Fibroblast of lung (primary cell): Measurements from ENCODE around the gene IMPDH1. TPM values are rescaled to one million over a fixed set of nuclear protein-coding genes. Genes with fewer than 3 reads are reported as not detected.

Experiments
- DNase-seq, 2 donors: peaks; one replicate each; pipeline versions ENCODE4 v3.0.0 to v3.0.0-alpha.2; 2010; ENCODE audit warnings: low read depth in 2 of 2
- H2AFZ ChIP-seq: 2 replicates; pipeline ENCODE4 v1.5.1; 2012; ENCODE audit warnings: low read length, control low read depth, inconsistent platforms
- H3K27ac ChIP-seq: 2 replicates; pipeline ENCODE4 v1.5.1; 2011; ENCODE audit warnings: low read length, control low read depth; ENCODE audit not compliant: insufficient read depth
- H3K27me3 ChIP-seq: 2 replicates; pipeline ENCODE4 v1.5.1; 2011; ENCODE audit warnings: mild to moderate bottlenecking, low read length; ENCODE audit not compliant: control insufficient read depth, insufficient read depth
- H3K36me3 ChIP-seq: 2 replicates; pipeline ENCODE4 v1.5.1; 2011; ENCODE audit warnings: low read length; ENCODE audit not compliant: control insufficient read depth, insufficient read depth
- H3K4me1 ChIP-seq: 2 replicates; pipeline ENCODE4 v1.5.1; 2011; ENCODE audit warnings: low read length; ENCODE audit not compliant: control insufficient read depth, insufficient read depth; ENCODE audit errors: extremely low read depth
- H3K4me2 ChIP-seq: 2 replicates; pipeline ENCODE4 v1.5.1; 2011; ENCODE audit warnings: low read length, control low read depth; ENCODE audit not compliant: insufficient read depth; ENCODE audit errors: extremely low read depth
- H3K4me3 ChIP-seq, 4 experiments: fragments of 200-600 bp in 1 of 4; sonication (generic) in 1 of 4; replicated peaks in 1 of 4; 2 replicates each; pipeline ENCODE4 v1.5.1; 2011 to 2016; ENCODE audit warnings: low read length in 4 of 4, low read depth in 3 of 4, mild to moderate bottlenecking in 3 of 4, control low read depth in 2 of 4, inconsistent platforms in 1 of 4, mixed read lengths in 1 of 4; ENCODE audit not compliant: insufficient read depth in 1 of 4; ENCODE audit errors: control extremely low read depth in 1 of 4
- H3K79me2 ChIP-seq: 2 replicates; pipeline ENCODE4 v1.5.1; 2012; ENCODE audit warnings: mild to moderate bottlenecking, low read length, inconsistent platforms; ENCODE audit not compliant: control insufficient read depth, insufficient read depth
- H3K9ac ChIP-seq: 2 replicates; pipeline ENCODE4 v1.5.1; 2011; ENCODE audit warnings: mild to moderate bottlenecking, low read length, control low read depth; ENCODE audit not compliant: insufficient read depth
- H3K9me3 ChIP-seq: 2 replicates; pipeline ENCODE4 v1.5.1; 2012; ENCODE audit warnings: low read depth, low read length; ENCODE audit not compliant: control insufficient read depth, insufficient read depth
- H4K20me1 ChIP-seq: 2 replicates; pipeline ENCODE4 v1.5.1; 2011; ENCODE audit warnings: low read length; ENCODE audit not compliant: control insufficient read depth, insufficient read depth; ENCODE audit errors: extremely low read depth
- EZH2 ChIP-seq: IDR thresholded peaks from 2 replicates; pipeline ENCODE4 v1.5.1; 2012; ENCODE audit warnings: low read length, control low read depth, mild to moderate bottlenecking; ENCODE audit errors: missing control alignments
- polyA plus RNA-seq, 2 donors: library from polyadenylated mRNA; depleted of rRNA in 1 of 2; stranded (reverse) in 1 of 2; unstranded in 1 of 2; fragments of >200 nt; gene quantifications; 2 replicates each; pipeline ENCODE4 v1.2.1, GENCODE V29; 2011 to 2012; ENCODE audit warnings: missing spikeins in 1 of 2
- total RNA-seq: library from RNA; depleted of rRNA; stranded (reverse); fragments of >200 nt; gene quantifications from 2 replicates; pipeline ENCODE4 v1.2.1, GENCODE V29; 2014
- TF ChIP-seq, protein P1 (sequence below), 2 donors: IDR thresholded peaks in 1 of 2; conservative IDR thresholded peaks in 1 of 2; 1 replicate in 1 of 2; 2 replicates in 1 of 2; pipeline ENCODE4 v1.5.1; 2011 to 2012; ENCODE audit warnings: low read length in 2 of 2, control low read depth in 1 of 2, inconsistent platforms in 1 of 2, low read depth in 1 of 2, mild to moderate bottlenecking in 1 of 2

IMPDH1 gene
- total and polyA plus RNA-seq, 2 donors (not counting 1 experiment from before 2014, with no cell fraction given) = 30.2 to 56.5 TPM

DNA sequence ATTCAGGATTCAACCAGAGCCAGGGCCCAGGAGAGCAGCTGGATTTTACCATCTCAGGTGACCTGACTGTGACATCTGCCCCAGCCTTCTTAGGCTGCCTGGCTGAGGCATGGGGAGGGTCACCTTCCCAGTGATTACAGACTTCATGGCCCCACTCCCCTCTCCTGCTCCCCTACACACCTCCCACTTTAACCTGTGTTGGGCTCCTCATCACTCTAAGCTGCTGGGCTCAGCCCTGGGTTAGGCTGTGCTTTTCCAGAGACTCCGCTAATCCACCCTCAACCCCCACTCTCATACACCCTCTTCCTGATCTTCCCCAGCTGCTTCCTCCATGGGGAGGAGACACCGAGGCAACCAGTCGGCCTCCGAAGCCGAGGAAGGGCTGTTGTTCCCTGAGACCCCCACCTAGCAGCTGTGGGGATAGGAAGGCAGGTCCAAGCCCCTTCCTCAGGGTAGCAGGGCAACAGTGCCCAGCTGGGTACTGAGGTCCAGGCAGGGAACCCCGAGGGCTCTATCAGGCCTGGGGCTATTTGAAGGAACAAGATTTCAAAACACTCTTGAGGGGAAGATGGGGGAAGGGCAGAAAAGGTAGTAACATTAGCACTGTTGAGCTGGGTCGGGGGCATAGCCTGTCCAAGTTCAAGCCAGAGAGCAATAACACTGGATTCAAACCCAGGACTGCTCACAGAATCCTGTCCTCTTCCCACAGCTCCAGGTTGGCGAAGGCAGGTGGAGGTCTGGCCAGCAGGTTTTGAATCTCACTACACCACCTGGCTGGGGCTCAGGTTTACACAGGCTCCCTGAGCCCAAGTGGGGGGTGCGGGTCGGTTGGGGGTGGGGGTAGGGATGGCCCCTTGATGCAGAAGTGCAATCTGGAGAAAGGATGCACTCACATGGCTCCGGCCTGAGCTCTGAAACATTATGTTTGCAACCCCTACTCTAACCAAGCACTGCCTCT is 1.8 kb downstream of the IMPDH1 start:
- peaks cover 7% of the 10 kb centered on the region for H3K4me1 ChIP-seq
- TF ChIP-seq, protein P1, sequence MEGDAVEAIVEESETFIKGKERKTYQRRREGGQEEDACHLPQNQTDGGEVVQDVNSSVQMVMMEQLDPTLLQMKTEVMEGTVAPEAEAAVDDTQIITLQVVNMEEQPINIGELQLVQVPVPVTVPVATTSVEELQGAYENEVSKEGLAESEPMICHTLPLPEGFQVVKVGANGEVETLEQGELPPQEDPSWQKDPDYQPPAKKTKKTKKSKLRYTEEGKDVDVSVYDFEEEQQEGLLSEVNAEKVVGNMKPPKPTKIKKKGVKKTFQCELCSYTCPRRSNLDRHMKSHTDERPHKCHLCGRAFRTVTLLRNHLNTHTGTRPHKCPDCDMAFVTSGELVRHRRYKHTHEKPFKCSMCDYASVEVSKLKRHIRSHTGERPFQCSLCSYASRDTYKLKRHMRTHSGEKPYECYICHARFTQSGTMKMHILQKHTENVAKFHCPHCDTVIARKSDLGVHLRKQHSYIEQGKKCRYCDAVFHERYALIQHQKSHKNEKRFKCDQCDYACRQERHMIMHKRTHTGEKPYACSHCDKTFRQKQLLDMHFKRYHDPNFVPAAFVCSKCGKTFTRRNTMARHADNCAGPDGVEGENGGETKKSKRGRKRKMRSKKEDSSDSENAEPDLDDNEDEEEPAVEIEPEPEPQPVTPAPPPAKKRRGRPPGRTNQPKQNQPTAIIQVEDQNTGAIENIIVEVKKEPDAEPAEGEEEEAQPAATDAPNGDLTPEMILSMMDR (conservative IDR thresholded peaks at IDR 0.05 in 1 of 2, IDR thresholded peaks at IDR 0.05 in 1 of 2; ENCODE audit: low read depth in 1 of 2, low read length in 2 of 2) = no peak
- TF ChIP-seq EZH2 = no peak
- no peaks in the 10 kb centered on the region for H3K27me3 ChIP-seq
- peak overlapping the region; percentile 97 for H3K4me2 ChIP-seq
- no peaks in the 10 kb centered on the region for H4K20me1 ChIP-seq
- H3K9ac ChIP-seq = no peak overlapping the region
- no peak overlapping the region for H2AFZ ChIP-seq
- peak overlapping the region in 1 of 4 experiments; percentile 75 for H3K4me3 ChIP-seq
- H3K36me3 ChIP-seq = peaks cover 1% of the 10 kb centered on the region
- H3K9me3 ChIP-seq = no peaks in the 10 kb centered on the region
- no peak for DNase-seq
- peaks cover 12% of the 10 kb centered on the region for H3K79me2 ChIP-seq
- H3K27ac ChIP-seq = no peak overlapping the region

- Histone ChIP-seq H3K9ac (no peak overlapping the region), H3K4me3 (no peak overlapping the region), H4K20me1 (no peaks in the 10 kb centered on the region), H3K79me2 (peaks cover 12% of the 10 kb centered on the region), H3K4me1 (peaks cover 7% of the 10 kb centered on the region), H3K4me2 (peak overlapping the region; percentile 8), H3K36me3 (peaks cover 2% of the 10 kb centered on the region), H3K27ac (no peak overlapping the region), H3K27me3 (no peaks in the 10 kb centered on the region), H3K9me3 (no peaks in the 10 kb centered on the region), H2AFZ (no peak overlapping the region)
- TF ChIP-seq EZH2 = no peak
- TF ChIP-seq, protein P1 (conservative IDR thresholded peaks at IDR 0.05 in 1 of 2, IDR thresholded peaks at IDR 0.05 in 1 of 2; ENCODE audit: low read depth in 1 of 2, low read length in 2 of 2) = no peak
- no peak for DNase-seq
Observed at GRCh38 chr7:128407233-128407589, 2.6 kb downstream of the IMPDH1 start.

DNA sequence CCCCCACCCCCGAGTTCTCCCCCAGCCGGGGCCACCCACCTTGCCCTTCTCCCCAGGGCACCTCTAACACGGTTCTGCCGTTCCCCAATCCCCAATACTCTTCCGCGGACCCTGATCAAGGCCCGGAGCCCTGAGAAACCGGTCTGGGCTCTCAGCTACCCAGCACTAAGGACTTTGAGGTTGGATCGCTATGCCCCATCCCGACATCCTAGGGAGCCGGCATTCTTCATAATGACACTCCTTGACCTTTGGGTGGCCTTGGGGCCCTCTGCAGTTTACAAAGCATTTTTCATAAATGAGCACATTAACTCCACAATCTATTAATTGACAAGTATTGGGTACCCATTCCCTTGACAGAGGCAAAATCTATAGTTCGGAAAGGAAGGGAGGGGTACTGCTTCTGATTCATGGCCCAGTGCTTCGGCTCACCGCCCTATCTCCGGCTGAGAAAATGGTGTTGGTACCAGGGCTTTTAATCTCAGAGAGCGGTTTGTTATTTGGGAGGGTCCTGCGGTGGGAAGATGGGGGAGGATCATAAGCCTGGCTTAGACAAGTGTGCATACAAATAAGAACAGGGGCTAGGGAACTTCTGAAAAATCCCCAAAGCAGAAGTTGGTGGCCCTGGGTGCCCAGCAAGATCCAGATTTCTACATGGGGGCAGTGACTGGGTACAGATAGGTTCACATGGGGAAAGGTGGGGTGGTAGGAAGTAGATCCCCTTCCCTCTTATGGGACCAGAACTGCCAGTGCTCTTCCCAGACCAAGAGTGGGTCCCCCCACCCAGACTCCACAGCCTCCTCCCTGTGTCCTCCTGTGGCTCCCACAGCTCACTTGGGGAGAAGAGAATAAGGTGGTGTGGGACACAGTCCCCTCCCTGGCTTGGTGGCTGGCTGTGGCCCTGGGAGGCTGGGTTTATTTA is 3.2 kb downstream of the IMPDH1 start:
- no peak for DNase-seq
- Histone ChIP-seq H2AFZ (no peak overlapping the region), H3K4me1 (peaks cover 7% of the 10 kb centered on the region), H3K36me3 (peaks cover 4% of the 10 kb centered on the region), H3K4me2 (peak overlapping the region; percentile 13), H3K4me3 (no peak overlapping the region), H3K27ac (no peak overlapping the region), H3K79me2 (peaks cover 12% of the 10 kb centered on the region), H3K9me3 (no peaks in the 10 kb centered on the region), H3K9ac (no peak overlapping the region), H3K27me3 (no peaks in the 10 kb centered on the region), H4K20me1 (no peaks in the 10 kb centered on the region)
- TF ChIP-seq EZH2 = no peak
- TF ChIP-seq, protein P1 (conservative IDR thresholded peaks at IDR 0.05 in 1 of 2, IDR thresholded peaks at IDR 0.05 in 1 of 2; ENCODE audit: low read depth in 1 of 2, low read length in 2 of 2) = no peak
